HG02981 (cell line): Measurements from ENCODE around the gene PJVK.

Experiments used
- ATAC-seq: cut with Tn5 transposase; IDR thresholded peaks from one replicate; pipeline ENCODE4 v1.9.1; 2021; ENCODE audit warnings: mild to moderate bottlenecking, moderate library complexity; ENCODE audit not compliant: unreplicated experiment

PJVK gene

GRCh38 chr2:178479758-178480226 lies 28.6 kb downstream of the PJVK start:
- no peak for ATAC-seq

- peak; percentile 49 for ATAC-seq
Measured at GRCh38 chr2:178480227-178481181, 29.3 kb downstream of the PJVK start, which contains the start of gene PLEKHA3. Gene PLEKHA3 (plus strand): TSS chr2:178480457. CDS start chr2:178480870, 413 bp downstream.

- ATAC-seq, result peak; percentile 39
Measured at GRCh38 chr2:178482437-178482836, 31.3 kb downstream of the PJVK start.

- no peak for ATAC-seq
Measured at GRCh38 chr2:178484245-178485041, 33.3 kb downstream of the PJVK start.

GRCh38 chr2:178485356-178485755 lies 34.2 kb downstream of the PJVK start:
- ATAC-seq, result no peak

- ATAC-seq, result no peak
Measured at GRCh38 chr2:178491612-178492011, 40.4 kb downstream of the PJVK start.

GRCh38 chr2:178496049-178496448 lies 44.9 kb downstream of the PJVK start:
- ATAC-seq, result no peak

- ATAC-seq, result no peak
Measured at GRCh38 chr2:178498137-178498536, 47.0 kb downstream of the PJVK start.

- no peak for ATAC-seq
Measured at GRCh38 chr2:178499640-178500039, 48.5 kb downstream of the PJVK start.

GRCh38 chr2:178502751-178503150 lies 51.6 kb downstream of the PJVK start:
- no peak for ATAC-seq

GRCh38 chr2:178506101-178506500 lies 54.9 kb downstream of the PJVK start:
- no peak for ATAC-seq

GRCh38 chr2:178506524-178506923 lies 55.3 kb downstream of the PJVK start:
- no peak for ATAC-seq

GRCh38 chr2:178506949-178507348 lies 55.8 kb downstream of the PJVK start:
- ATAC-seq, result no peak

GRCh38 chr2:178508646-178509045 lies 57.5 kb downstream of the PJVK start:
- no peak for ATAC-seq

- no peak for ATAC-seq
Measured at GRCh38 chr2:178510384-178510783, 59.2 kb downstream of the PJVK start.
